ENCODE results near the gene DOCK7.

- TF ChIP-seq CTCF (IDR thresholded peaks at IDR 0.05): no peak
- TF ChIP-seq POLR2A (IDR thresholded peaks at IDR 0.05): no peak
These were observed 250.0 kb downstream of the DOCK7 start for GRCh38 chr1:62438163-62438562.

Measured in body of pancreas (tissue), 4 donors.